GM12878 (cell line): ENCODE data around the gene FRK. TPM values are rescaled to one million over a fixed set of nuclear protein-coding genes. Genes with fewer than 3 reads are reported as not detected.

Experiments
- ATAC-seq: fragments of 200-7000 bp; cut with Tn5 transposase; 3 replicates; pipeline ENCODE4 v1.9.1; 2020; ENCODE audit warnings: mild to moderate bottlenecking, moderate library complexity
- BruUV-seq: library from RNA; stranded (reverse); fragments of 400-500 nt; replicated peaks from 2 replicates; lab custom pipeline; 2021; lab: Mats Ljungman, UMichigan
- CTCF ChIA-PET: fragments of 300-600 bp; sonication (Branson Sonifier 250); formaldehyde crosslinking; extraction: SDS; loops from one replicate; lab custom pipeline; 2021; ENCODE audit warnings: inconsistent platforms; lab: Yijun Ruan, JAX
- POLR2A ChIA-PET: fragments of 350-600 bp; formaldehyde crosslinking; extraction: SDS; loops from one replicate; lab custom pipeline; 2021; ENCODE audit warnings: inconsistent platforms; lab: Charles Lee
- RAD21 ChIA-PET: fragments of 300-600 bp; sonication (Branson Sonifier 250); formaldehyde crosslinking; loops from one replicate; lab custom pipeline; 2023; ENCODE audit warnings: antibody characterized with exemption; ENCODE audit not compliant: unreplicated experiment; lab: Charles Lee
- SMC1A ChIA-PET: fragments of 300-600 bp; sonication (Branson Sonifier 250); formaldehyde crosslinking; loops from one replicate; lab custom pipeline; 2023; ENCODE audit not compliant: unreplicated experiment, uncharacterized antibody; lab: Charles Lee
- DNase-seq: peaks from one replicate; pipeline ENCODE4 v3.0.0-alpha.2; 2011; ENCODE audit warnings: low read depth, low spot score
- FAIRE-seq: peaks from 3 replicates; lab custom pipeline; 2011; peaks lifted over from hg19 to GRCh38; lab: Jason Lieb, UNC
- H2AFZ ChIP-seq: 2 replicates; pipeline ENCODE4 v1.6.0; 2011; ENCODE audit warnings: low read depth, low read length, control low read depth; ENCODE audit not compliant: control insufficient read depth
- H3K27ac ChIP-seq: 2 replicates; pipeline ENCODE4 v1.5.1; 2011; ENCODE audit warnings: control low read depth; ENCODE audit not compliant: control insufficient read depth, insufficient read depth
- H3K27me3 ChIP-seq, 2 experiments: replicated peaks in 1 of 2; 2 replicates each; pipeline versions ENCODE4 v1.6.0 to v1.6.1; 2011; ENCODE audit warnings: low read length in 1 of 2; ENCODE audit not compliant: control insufficient read depth in 2 of 2, insufficient read depth in 2 of 2
- H3K36me3 ChIP-seq, 2 experiments: 2 replicates each; pipeline ENCODE4 v1.5.1; 2011; ENCODE audit warnings: low read length in 1 of 2; ENCODE audit not compliant: control insufficient read depth in 2 of 2, insufficient read depth in 2 of 2
- H3K4me1 ChIP-seq: 2 replicates; pipeline ENCODE4 v1.6.1; 2011; ENCODE audit warnings: mild to moderate bottlenecking, low read length, moderate library complexity, mixed read lengths; ENCODE audit not compliant: control insufficient read depth, insufficient read depth
- H3K4me2 ChIP-seq: 2 replicates; pipeline ENCODE4 v1.6.0; 2011; ENCODE audit warnings: control low read depth; ENCODE audit not compliant: control insufficient read depth, insufficient read depth
- H3K4me3 ChIP-seq: fragments of 200-600 bp; sonication (generic); 2 replicates; pipeline ENCODE4 v1.5.1; 2016
- H3K79me2 ChIP-seq: 2 replicates; pipeline ENCODE4 v1.6.0; 2011; ENCODE audit warnings: low read length; ENCODE audit not compliant: control insufficient read depth, insufficient read depth
- H3K9ac ChIP-seq: 2 replicates; pipeline ENCODE4 v1.8.0; 2011; ENCODE audit warnings: low read length, control low read depth, mixed read lengths; ENCODE audit not compliant: control insufficient read depth, insufficient read depth
- H3K9me3 ChIP-seq: replicated peaks from 3 replicates; pipeline ENCODE4 v1.5.1; 2011; ENCODE audit warnings: mild to moderate bottlenecking, low read length; ENCODE audit not compliant: control insufficient read depth, insufficient read depth
- H4K20me1 ChIP-seq: 2 replicates; pipeline ENCODE4 v1.6.0; 2011; ENCODE audit not compliant: control insufficient read depth, insufficient read depth
- DPF2 ChIP-seq: fragments of 450-650 bp; IDR thresholded peaks from 2 replicates; pipeline ENCODE4 v1.6.1; 2017; ENCODE audit warnings: mild to moderate bottlenecking
- E2F4 ChIP-seq: IDR thresholded peaks from 2 replicates; pipeline ENCODE4 v1.6.1; 2012; ENCODE audit warnings: low read depth, low read length, improper control_type of control experiment
- JUND ChIP-seq: IDR thresholded peaks from 2 replicates; pipeline ENCODE4 v1.6.1; 2012; ENCODE audit warnings: low read depth, mild to moderate bottlenecking, low read length, improper control_type of control experiment, moderate library complexity
- RCOR1 ChIP-seq: conservative IDR thresholded peaks from 2 replicates; pipeline ENCODE4 v1.6.1; 2012; ENCODE audit warnings: low read depth, low read length, improper control_type of control experiment
- SMAD1 ChIP-seq: fragments of 450-650 bp; IDR thresholded peaks from 2 replicates; pipeline ENCODE4 v1.6.1; 2018; ENCODE audit warnings: mild to moderate bottlenecking, low read depth; ENCODE audit not compliant: partially characterized antibody
- SMARCA5 ChIP-seq: fragments of 450-650 bp; IDR thresholded peaks from 2 replicates; pipeline ENCODE4 v1.6.1; 2017; ENCODE audit warnings: mild to moderate bottlenecking
- SREBF1 ChIP-seq: IDR thresholded peaks from 2 replicates; pipeline ENCODE4 v1.6.1; 2012; ENCODE audit warnings: mild to moderate bottlenecking, low read length
- TAF1 ChIP-seq: IDR thresholded peaks from 2 replicates; pipeline ENCODE4 v1.6.1; 2011; ENCODE audit warnings: mild to moderate bottlenecking, low read depth, low read length, borderline replicate concordance
- TCF12 ChIP-seq: IDR thresholded peaks from 2 replicates; pipeline ENCODE4 v1.6.1; 2011; ENCODE audit warnings: low read depth, mild to moderate bottlenecking, low read length
- ZZZ3 ChIP-seq: IDR thresholded peaks from 2 replicates; pipeline ENCODE4 v1.6.1; 2011; ENCODE audit warnings: low read depth; ENCODE audit not compliant: control insufficient read depth, insufficient read length
- WGBS: methylation state at CpG from one replicate; pipeline ENCODE4 v1.1.6; 2016; ENCODE audit warnings: low lambda C conversion rate; ENCODE audit not compliant: insufficient replicate concordance, insufficient coverage; ENCODE audit errors: missing lambda C conversion rate; 5-methylcytosine and 5-hydroxymethylcytosine counted together
- in situ Hi-C: fragments of 300-500 bp; cut with MboI; formaldehyde crosslinking; loops from 9 replicates; pipeline ENCODE4 v1.14.3; 2018; ENCODE audit warnings: mixed read lengths
- intact Hi-C: fragments of 100-400 bp; cut with micrococcal nuclease; formaldehyde crosslinking; loops from one replicate; pipeline ENCODE4 v1.14.2; 2022; ENCODE audit not compliant: unreplicated experiment
- polyA plus RNA-seq, 11 experiments: library from polyadenylated mRNA; depleted of rRNA in 4 of 11; unstranded in 6 of 11; stranded (reverse) in 5 of 11; fragments of >200 nt; fragmentation: Nextera tagmentation in 4 of 11; fragmentation: Illumina TruSeq in 1 of 11; extraction: Ambion mirVana in 4 of 11; extraction: Trizol in 1 of 11; gene quantifications; 1 replicate in 1 of 11; 2 replicates in 10 of 11; pipeline versions ENCODE4 v1.2.1 to v1.2.3, GENCODE V29; 2011 to 2016; ENCODE audit warnings: inconsistent platforms in 2 of 11, missing spikeins in 2 of 11, low read depth in 1 of 11
- total RNA-seq, 4 experiments: library from RNA; depleted of rRNA in 3 of 4; stranded (reverse); fragments of >200 nt in 3 of 4; fragmentation: Illumina TruSeq in 1 of 4; extraction: Trizol in 1 of 4; gene quantifications; 2 replicates each; pipeline versions ENCODE4 v1.2.1 to v1.2.3, GENCODE V29; 2013 to 2021

FRK gene
- total and polyA plus RNA-seq, 10 of the 15 experiments (the other 5 are each of a cell fraction or from before 2014, with no cell fraction given): 0.29 to 2.4 (median 1.2) TPM

GRCh38 chr6:116083052-116083451, 22.4 kb upstream of the FRK start:
- no peaks in the 10 kb centered on the region for H3K36me3 ChIP-seq
- BruUV-seq: no TSS peak
- H3K27me3 ChIP-seq: no peaks in the 10 kb centered on the region
- H3K9me3 ChIP-seq: peaks cover 2% of the 10 kb centered on the region; the same call in 2 of the 3 replicates
- no peak overlapping the region for H3K4me2 ChIP-seq
- no peak overlapping the region for H3K4me3 ChIP-seq
- in situ Hi-C loops: no loop called here
- ChIA-PET CTCF (interaction anchor here (1.4 to 6.1 kb wide), 3 partner anchors 14 to 71 kb away, joined by 3 to 63 read pairs (median 18); no protein-coding TSS in a partner anchor), POLR2A (interaction anchor here (0.6 kb wide), 1 partner anchor 76 kb away, joined by 3 read pairs; no protein-coding TSS in a partner anchor), SMC1A (interaction anchor here (0.6 to 6.0 kb wide), 4 partner anchors 9 to 487 kb away, joined by 3 to 61 read pairs (median 4); partner anchors contain the start of gene FRK), RAD21 (interaction anchor here (1.1 to 6.1 kb wide), 2 partner anchors 22 to 74 kb away, joined by 3 to 50 read pairs; partner anchors contain the start of gene FRK)
- H3K4me1 ChIP-seq: peaks cover 23% of the 10 kb centered on the region
- H3K9ac ChIP-seq: no peak overlapping the region
- H2AFZ ChIP-seq: no peak overlapping the region
- ATAC-seq: no peak
- intact Hi-C loops: no loop called here
- no peaks in the 10 kb centered on the region; the same call in none of the 2 replicates for H3K79me2 ChIP-seq
- TF ChIP-seq E2F4 (no peak), TAF1 (no peak), DPF2 (no peak), SMARCA5 (no peak), SMAD1 (no peak), RCOR1 (no peak), TCF12 (no peak), ZZZ3 (no peak), JUND (no peak), SREBF1 (no peak)
- DNase-seq: no peak
- no peak for FAIRE-seq
- no peak overlapping the region for H3K27ac ChIP-seq
- WGBS: 88% methylated on average over 5 of the region's 5 CpGs
- no peaks in the 10 kb centered on the region for H4K20me1 ChIP-seq
